CD4-positive, alpha-beta T cell treated with Interleukin-12 subunit alpha and Interleukin-12 subunit beta, for 1 hour (primary cell): Measurements from ENCODE around the gene SUCLG2.

Experiments used
- DNase-seq: peaks from one replicate; pipeline ENCODE4 v3.0.0-alpha.2; 2020

Gene SUCLG2

DNA sequence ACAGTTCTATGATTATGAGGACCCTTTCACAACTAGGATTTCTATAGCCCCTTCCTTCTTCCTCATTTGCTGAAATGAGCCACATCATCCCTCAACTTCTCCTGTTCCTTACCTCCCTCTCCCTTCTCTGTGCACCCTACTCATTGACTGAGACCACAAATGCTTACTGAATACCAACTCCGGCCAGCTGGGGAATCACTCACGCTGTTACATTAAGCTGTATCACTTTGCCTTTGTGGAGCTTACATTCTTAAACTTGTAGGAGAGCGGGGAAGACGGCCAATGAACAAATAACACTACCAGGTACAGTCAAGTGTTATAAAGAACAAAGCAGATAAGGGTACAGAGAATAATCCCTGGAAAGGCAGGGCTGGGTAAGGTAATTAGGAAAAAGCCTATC, 5.7 kb downstream of the SUCLG2 start:
- no peak for DNase-seq

DNA sequence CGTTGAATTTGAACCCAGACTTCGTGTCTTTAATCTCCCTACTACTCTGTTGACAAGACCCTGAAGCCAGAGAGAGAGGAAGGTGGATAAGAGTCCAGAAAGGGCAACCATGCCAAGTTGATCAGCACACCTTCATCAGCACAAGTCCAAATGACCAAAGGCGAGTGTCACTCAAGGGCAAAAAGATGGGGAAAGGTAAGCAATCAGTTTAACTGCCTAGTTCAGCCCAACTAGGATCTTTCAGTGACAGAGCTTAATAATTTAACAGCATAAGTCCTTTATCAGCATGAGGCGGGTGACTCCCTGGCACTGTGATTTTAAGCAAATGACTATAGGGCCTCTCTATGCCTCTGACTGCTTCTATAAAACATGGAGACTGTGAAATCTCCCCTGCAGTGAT, 6.2 kb downstream of the SUCLG2 start:
- DNase-seq, result no peak

DNA sequence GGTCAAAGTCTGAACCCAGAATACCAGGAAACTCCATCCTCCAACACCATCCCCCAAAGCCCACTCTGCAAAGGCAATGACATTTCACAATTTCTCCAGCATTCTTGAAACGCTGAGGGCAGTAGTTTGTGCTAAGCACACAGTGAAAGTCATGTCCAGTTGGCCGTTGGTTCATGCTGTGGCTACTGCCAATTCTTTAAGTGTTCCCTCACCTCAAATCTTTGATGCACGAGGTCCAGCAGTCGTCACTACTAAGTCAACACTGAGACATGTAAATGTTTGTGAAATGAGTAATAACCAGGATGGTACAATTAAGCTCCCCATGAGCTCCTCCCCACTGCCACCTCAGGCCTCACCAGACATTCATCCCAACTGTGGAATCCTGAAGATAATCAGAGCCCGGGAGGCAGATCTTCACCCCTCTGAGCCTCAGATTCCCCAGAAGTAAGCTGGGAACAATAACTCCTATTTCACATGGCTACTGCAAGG, 7.0 kb downstream of the SUCLG2 start:
- no peak for DNase-seq

DNA sequence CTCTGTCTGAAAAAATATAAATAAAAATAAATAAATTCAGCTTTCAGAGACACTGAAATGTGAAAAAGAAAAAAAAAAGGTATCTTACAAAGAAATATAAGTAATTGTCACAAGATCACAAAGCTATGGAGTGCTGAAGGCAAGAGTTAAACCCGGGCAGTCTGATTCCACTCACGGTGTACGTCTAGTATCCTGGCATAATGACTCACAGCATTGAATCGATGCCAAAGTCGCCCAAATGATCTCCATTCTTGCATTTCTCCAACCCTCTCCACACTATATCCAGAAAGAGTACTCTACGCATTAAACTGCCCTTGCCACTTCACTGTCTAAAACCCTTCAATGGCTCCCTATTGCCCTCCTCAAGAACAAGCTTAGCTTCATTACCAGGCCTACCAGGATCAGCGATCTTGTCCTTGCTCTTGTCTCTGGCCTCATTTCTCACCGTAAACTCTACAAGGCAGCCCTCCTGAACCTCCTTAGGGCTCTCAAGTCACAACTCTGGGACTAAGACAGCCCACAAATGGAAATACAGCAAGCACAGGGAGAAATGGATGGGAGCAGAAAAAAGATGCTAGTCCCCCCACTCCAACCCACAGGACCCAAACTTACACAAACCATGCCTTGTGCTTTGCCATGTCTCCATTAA, 7.7 kb downstream of the SUCLG2 start:
- DNase-seq, result no peak

DNA sequence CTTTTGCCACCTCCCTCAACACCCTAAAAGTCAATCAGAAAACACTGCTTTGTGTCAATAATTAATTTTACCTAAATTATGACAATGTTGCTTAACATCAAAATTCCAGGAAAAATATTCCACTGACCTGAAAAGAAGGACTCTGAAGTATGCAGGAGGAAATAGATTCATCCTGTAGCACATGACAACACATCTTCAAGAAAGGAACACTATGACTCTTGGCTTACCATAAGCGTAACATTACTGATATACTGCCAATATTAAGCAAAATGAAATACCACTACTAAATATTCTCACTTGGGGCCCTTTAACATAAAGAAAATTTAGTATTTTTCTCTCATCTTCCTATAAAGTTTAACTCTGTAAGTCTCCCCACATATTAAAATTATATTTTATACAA, 9.6 kb downstream of the SUCLG2 start:
- no peak for DNase-seq

DNA sequence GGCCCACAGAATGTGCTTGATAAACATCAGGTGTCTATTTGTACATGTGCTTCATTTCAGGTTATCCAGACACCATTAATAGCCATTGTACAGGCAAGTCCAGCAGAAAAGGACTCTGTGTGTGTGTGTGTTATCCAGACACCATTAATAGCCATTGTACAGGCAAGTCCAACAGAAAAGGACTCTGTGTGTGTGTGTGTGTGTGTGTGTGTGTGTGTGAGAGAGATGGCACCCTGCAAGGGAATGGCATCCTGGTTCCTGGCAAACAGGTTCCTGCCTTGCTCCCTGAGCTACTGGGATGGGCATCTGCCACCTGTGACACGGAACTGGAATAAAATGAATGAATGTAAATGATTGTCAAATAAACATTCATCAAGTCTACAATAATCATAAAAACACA, 11.7 kb downstream of the SUCLG2 start:
- DNase-seq, result no peak

DNA sequence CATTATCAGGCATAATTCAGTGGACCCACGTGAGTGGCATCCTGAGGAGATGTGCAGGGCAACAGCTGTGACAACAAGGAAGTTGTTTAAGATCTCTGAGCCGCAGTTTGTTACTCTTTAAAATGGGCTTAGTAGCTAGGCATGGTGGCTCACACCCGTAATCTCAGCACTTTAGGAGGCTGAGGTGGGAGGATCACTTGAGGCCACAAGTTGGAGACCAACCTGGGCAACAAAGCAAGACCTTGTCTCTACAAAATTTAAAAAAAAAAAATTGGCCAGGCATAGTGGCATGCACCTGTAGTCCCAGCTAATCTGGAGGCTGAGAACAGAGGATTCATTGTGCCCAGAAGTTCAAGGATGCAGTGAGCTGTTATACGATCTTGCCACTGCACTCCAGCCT, 12.2 kb downstream of the SUCLG2 start:
- no peak for DNase-seq

DNA sequence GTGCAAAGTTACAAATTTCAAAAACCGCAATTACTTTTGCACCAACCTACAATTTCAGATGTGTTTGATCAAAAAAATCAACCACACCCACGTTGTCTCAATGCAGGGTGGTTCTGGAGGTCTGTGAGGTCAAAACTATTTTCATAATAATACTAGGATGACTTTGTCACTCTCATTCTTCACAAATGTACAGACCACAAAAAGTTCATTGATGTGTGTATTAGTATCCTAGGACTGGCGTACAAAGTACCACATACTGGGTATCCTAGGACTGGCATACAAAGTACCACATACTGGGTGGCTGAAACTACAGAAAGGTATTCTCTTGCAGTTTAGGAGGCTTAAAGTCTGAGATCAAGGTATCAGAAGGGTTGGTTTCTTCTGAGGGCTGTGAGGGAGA, 13.0 kb downstream of the SUCLG2 start:
- no peak for DNase-seq

DNA sequence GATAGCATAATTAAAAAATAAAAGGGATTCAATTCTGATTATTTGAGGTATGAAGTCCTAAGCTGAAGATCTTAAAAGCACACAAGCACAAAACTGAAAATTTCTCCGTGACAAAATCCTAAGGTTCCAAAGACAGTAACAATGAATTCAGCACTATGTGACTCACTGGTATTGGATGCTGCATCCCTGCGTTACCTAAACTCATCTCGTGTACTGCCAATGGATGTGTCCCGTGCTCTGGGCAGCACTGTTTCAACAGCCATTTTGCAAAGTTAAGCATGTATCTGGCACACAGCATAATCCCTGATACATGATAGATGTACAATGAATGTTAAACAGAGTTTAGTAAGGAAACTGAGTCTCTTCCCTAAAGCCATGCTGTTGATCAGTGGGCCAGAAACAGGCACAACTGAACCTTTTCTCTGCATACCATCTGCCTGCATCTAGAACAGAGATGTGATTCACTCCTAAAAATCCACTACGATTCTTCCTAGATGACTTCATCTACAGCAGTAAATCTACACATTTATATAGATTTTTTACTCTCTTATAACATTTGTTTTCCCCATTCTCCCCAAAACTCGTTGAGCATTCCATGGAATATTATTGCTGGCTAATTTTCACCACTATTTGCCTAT, 14.3 kb downstream of the SUCLG2 start:
- DNase-seq, result no peak

DNA sequence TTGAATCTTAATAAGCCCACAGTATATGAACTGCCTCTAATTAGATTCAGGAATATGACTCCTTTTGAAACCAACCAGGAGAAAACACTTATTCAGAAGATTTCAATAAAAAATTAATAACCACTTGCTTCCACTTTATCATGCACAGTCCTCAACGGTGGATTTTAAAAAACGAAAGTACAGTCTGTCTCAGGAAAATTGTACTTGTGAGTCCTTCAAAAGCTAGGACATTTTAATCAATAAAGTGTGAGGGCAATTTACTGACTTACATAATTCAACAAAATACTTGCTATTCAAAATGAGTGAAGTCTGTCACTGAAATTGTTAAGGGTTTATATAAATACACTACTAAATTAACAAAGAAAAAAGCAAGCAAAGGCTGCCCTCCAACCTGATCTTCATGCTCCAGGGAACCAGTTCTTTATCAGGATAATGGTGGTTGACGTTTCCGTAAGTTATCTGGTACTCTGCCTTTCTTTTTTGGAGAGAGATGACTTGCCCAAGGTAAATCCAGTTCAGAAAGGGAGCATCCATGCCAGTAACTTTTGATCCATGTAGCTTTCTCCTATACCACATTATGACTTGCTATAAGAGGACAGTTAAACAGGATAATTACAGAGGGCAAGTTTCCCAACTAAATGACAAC, 17.0 kb downstream of the SUCLG2 start:
- DNase-seq, result no peak

DNA sequence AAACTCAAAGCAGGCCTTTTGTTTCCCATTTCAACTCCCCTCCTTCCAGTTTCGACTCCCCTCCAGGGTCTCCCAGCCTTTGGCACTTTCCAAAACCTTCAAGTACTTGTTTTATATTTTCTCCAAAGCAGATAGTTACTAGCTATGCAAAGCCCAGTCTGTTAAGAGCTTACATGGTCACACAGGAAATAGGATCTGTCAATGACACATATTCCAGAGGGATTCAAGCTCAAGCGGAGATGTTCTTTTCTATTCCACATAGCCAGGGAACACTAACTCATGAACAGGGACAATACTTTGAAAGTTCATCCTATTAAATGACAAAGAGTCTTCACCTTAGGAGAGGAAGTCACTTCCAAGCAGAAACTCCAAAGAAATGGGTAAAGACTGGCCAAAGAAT, 18.6 kb downstream of the SUCLG2 start:
- no peak for DNase-seq

DNA sequence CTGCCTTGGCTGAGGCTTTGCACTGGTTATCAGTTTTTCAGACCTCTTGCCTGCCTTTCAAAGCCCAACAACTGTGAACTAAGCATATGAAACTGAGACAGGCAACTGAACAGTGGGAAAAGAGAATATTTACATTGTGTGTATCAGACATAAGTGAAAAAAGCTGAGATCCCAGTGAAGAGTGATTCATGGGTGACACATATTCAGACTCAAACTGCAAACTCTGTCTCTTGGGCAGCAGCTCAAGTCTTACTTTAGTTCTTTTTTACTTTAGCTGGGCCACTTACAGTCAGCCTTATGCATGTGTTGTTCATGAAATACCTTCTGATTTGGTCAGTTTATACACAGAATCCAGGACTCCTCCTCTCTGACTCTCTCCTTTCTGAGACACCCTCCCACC, 19.2 kb downstream of the SUCLG2 start:
- no peak for DNase-seq

DNA sequence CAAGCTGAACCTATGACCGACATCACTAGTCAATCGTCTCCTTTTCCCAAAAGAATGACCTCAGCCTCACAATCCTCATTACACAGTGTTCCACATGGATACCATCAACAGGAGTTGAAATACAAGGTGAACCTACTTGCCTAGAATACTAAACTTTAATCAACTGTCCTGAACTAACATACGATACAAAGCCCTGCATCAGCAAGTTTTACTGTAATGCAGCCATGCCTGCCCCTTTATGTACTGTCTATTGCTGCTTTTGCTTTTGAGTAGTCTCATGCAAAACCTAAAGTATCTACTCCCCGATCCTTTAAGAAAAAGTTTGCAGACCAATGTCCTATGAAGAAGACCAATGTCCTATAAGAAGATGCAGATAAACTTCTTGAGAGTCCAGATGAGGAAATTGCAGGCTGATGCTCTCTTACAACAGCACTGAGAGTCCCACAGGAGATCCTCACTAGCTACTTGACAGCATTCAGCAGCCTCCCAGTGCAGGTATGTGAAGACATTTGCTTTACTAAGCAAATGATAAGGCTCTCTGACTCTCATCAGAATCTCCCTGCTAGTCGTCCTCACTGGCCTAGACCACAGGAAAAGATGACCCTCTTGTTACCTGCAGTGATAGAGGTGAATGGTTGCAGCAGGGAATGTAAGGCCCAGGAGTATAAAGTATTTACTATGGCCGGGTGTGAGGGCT, 23.6 kb downstream of the SUCLG2 start:
- DNase-seq, result no peak

DNA sequence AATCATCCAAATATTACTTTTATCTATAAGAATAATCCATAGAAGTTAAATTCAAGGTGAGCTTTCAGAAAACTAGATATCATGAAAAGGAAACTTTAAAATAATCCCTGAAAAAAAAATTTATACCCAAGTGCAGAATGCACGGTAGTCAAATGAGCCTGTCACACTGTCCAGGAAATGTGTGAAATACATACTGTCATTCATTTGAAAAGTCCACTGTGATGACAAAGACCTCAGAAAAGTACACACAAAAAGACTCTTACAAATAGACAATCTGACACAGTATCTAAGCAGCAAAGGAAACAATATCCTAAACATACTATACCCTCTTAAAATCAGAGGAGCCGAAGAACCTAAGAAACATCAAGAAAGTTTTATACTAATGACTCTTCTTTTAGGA, 29.7 kb downstream of the SUCLG2 start:
- no peak for DNase-seq

DNA sequence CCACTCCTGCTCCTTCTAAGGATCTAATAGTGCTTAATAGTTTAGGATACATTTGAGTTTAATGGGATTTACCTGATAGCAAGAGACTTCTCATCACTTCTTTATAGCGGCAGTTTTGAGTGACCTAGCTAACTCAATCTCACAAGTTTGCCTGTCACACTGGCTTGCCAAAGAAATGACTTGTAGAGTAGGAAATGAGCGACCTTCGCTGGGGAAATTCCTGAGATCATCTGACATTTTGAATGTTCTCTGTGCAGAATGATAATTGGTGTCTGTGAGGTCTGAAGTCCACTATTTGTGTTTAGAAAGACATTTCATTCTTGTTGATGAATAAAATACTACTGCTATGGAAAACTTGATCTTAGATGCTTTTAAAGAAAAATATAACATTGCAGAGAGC, 30.3 kb downstream of the SUCLG2 start:
- DNase-seq, result no peak

DNA sequence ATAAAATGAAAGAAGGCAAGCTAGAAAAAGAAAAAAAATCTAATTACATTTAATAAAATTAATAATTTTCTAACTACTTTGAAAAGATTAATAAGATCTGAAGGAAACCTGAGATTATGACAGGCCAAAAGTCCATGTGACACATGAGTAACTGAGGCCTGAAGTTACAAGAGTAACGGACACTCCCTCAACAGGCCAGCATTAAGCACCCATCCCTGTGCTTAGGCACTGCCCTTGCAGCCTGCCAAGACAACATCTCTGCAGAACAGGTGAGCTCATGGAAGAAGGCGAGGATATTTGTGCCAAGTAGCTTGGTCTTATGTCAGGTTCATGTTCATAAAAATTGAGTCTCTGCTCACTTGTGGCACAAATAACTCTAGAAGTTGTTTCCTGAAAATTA, 31.8 kb downstream of the SUCLG2 start:
- no peak for DNase-seq

DNA sequence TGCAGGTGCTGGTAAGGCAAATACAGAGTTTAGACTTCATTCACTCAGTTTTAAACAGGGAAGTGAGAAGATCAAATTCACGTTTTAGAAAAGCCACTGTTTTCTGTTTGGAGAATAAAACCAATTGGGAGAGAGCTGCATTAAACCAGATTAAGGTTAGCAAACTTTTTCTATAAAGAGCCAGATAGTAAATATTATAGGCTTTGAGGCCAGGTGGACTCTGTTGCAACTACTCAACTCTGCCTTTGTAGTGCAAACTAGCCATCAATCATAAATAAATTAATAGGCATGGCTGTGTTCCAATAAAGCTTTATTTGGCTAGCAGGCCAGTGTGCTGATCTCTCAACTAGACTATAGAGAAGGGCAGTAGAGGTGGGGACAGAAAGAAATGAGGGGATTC, 33.5 kb downstream of the SUCLG2 start:
- no peak for DNase-seq

DNA sequence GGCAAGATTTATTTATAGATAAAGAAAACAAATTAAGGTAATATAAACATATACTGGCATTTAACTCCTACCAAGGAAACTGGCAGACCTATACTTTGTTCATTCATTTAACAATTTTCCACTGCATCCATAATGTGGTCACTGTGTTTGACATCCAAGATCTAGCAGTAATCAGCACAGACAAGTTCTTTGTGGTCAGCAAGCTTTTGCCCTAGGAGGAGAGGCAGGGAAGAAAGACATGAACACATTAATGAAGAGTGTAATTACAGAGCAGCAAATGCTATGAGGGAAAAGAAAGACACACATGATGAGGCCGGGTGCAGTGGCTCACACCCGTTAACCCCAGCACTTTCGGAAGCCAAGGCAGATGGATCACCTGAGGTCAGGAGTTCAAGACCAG, 34.4 kb downstream of the SUCLG2 start:
- DNase-seq, result no peak

DNA sequence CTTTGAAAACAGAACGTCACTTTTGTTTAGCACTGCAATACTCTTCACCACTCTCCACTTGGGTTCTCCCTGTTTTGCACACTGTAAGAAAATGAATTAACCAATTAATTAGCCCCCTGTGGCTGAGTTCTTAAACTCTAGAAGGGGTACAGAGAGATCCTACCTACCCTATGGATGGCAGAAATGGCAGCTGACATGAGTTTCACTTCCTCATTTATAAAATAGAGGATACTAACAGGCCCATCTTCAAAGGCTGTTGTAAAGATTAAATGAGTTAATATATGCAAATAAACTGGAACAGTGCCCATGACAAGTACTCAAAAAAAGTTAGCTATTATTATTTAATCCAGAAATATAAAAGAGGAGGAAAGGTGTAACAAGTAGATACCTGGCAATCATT, 36.9 kb downstream of the SUCLG2 start:
- no peak for DNase-seq

DNA sequence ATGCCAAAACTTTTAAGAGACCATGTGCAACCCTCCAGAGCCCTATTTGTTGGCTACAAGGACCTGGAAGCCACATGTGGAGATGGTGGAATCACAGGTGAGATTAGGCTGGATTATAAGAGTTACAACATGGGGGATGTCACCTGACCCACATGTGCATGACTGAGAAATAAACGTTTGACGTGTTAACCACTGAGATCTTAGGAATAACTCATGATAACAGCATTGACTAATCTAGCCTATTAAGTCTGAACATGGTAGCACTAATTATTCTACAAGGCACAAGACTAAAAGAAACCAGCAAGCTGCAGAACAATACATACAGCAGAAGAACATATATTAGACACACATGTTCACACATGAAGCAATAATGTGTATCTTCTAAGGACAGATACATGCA, 38.4 kb downstream of the SUCLG2 start:
- DNase-seq, result no peak

DNA sequence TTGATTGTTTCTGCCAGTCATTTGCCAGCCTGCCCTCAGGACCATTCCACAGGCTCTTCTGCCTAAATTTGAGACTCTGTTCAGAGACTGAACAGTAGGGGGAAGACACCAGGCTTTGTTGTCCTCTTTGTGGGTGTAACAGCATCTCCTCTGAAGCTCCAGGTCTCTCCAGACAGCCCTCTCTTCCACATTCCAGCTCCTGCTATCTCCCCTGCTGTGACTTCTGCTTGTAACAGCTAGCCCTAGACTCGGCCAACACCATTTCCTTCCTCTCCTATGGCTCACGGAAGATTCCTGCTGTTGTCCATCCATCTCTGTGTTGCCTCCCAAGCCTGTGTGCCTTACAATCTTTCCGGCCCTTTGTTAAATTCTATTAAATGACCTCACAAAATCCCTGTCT, 40.2 kb downstream of the SUCLG2 start:
- DNase-seq, result no peak

DNA sequence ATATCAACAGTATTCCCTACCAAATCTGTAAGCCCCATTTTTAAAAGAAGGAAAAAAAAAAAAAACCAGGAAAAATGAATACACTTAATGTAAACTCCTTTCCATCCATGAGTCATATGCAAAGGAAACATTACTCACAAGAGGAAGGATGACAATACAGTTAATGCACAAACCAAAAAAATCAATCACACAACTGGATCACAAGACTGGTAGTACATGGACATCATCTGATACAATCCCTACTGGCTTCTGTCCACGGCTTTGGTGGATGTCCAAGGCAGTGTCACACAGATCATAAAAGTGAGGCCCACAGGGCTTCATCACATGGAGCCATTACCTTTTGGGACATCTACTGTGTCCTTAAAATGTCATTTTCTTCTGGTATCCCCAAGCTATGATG, 44.0 kb downstream of the SUCLG2 start:
- DNase-seq, result no peak

DNA sequence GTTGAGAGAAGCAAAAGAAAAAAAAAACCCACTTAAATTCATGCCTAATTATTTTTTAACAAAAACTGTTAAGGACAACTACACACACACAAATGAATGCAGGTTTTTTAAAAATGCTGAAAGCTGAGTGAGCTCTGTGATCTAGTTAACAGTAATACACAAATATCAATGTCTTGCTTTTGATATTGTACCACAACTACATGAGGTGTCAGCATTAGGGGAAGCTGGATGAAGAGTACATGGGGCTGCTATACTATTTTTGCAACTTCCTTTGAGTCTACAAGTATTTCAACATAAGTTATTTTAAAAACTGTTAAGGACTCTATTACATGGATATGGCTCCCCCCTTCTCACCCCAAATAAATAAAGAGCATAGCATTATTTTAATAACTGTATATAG, 44.7 kb downstream of the SUCLG2 start:
- DNase-seq, result no peak

DNA sequence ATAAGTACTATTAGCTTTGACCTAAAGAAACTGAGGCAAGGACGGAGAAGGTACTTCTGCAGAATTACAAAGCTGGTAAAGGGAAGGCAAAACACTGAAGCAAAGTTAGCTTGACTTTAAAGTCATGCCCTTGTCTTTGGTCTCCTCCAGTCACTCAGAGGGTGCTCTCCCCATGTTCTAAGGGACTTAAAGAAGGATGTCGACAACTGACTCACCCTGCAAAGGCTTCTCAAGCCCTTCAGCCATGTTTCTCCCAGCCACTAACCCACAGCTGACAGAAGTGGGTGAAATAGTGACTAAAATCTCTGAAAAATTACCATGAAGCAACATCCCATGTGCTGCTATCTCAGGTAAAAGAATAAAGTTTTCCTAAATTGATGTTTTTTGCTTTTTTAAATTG, 46.4 kb downstream of the SUCLG2 start:
- DNase-seq, result no peak
